ENCODE data around the gene HSD17B8. TPM values are rescaled to one million over a fixed set of nuclear protein-coding genes. Genes with fewer than 3 reads are reported as not detected.

The HSD17B8 gene
- polyA plus RNA-seq, 1 of the 3 experiments (the other 2 are of a cell fraction) = 37.5 TPM

GRCh38 chr6:33236852-33237251 lies 32.4 kb downstream of the HSD17B8 start:
- no peak for DNase-seq
- H3K9ac ChIP-seq = no peak overlapping the region
- no peaks in the 10 kb centered on the region for H3K79me2 ChIP-seq (ENCODE audit: insufficient read depth)
- H3K9me2 ChIP-seq = no peaks in the 10 kb centered on the region
- TF ChIP-seq TCF12 (IDR thresholded peaks at IDR 0.05) = no peak
- TF ChIP-seq FOSL2 (IDR thresholded peaks at IDR 0.05; ENCODE audit: borderline replicate concordance, low read depth) = no peak
- no peak for TF ChIP-seq CHD2 (IDR thresholded peaks at IDR 0.05; ENCODE audit: low read length, partially characterized antibody)
- no peak for TF ChIP-seq FOXJ3 (CRISPR knock-in tag; IDR thresholded peaks at IDR 0.05)
- no peak for TF ChIP-seq CTCF (IDR thresholded peaks at IDR 0.05)
- no peak for TF ChIP-seq USF1 (IDR thresholded peaks at IDR 0.05; ENCODE audit: borderline replicate concordance, low read depth)
- no peak overlapping the region for H3K27ac ChIP-seq (ENCODE audit: low read depth in 2 of 2, low read length in 1 of 2)
- H3K4me1 ChIP-seq (ENCODE audit: control insufficient read depth in 1 of 2, insufficient read depth in 2 of 2, low read depth in 1 of 2, low read length in 1 of 2) = no peaks in the 10 kb centered on the region; a peak in 1 of 4 replicates
- ChIA-PET CTCF (interaction anchor here (2.2 to 9.1 kb wide), 2 partner anchors 11 to 75 kb away, joined by 7 to 68 read pairs; no protein-coding TSS in a partner anchor), POLR2A (interaction anchor here (1.4 kb wide), 1 partner anchor 11 kb away, joined by 5 read pairs; no protein-coding TSS in a partner anchor)
- H3F3A ChIP-seq (replicated peaks; ENCODE audit: insufficient read depth) = no peaks in the 10 kb centered on the region
- 50% methylated on average over 6 of the region's 6 CpGs for WGBS (ENCODE audit: low lambda C conversion rate)
- H2AFZ ChIP-seq (ENCODE audit: low read depth) = no peak overlapping the region
- H3K27me3 ChIP-seq (ENCODE audit: insufficient read depth) = peaks cover 74% of the 10 kb centered on the region
- no peaks in the 10 kb centered on the region for H3K9me3 ChIP-seq
- no peaks in the 10 kb centered on the region for H3K36me3 ChIP-seq (replicated peaks in 1 of 2; ENCODE audit: control insufficient read depth in 1 of 2, insufficient read depth in 2 of 2, low read length in 1 of 2)
- no peaks in the 10 kb centered on the region for H4K20me1 ChIP-seq (ENCODE audit: insufficient read depth)
- H3K4me2 ChIP-seq = no peak overlapping the region
- no peak overlapping the region for H3K4me3 ChIP-seq (ENCODE audit: low read depth in 2 of 2, low read length in 1 of 2)

- H3K9me3 ChIP-seq = no peaks in the 10 kb centered on the region
- H3K9me2 ChIP-seq = no peaks in the 10 kb centered on the region
- H4K20me1 ChIP-seq (ENCODE audit: insufficient read depth) = no peaks in the 10 kb centered on the region
- H2AFZ ChIP-seq (ENCODE audit: low read depth) = no peak overlapping the region
- H3K4me3 ChIP-seq (ENCODE audit: low read depth in 2 of 2, low read length in 1 of 2) = no peak overlapping the region
- ChIA-PET POLR2A (no interaction called here), CTCF (interaction anchor here (0.6 to 9.1 kb wide), 4 partner anchors 11 to 90 kb away, joined by 3 to 68 read pairs (median 6); no protein-coding TSS in a partner anchor)
- TF ChIP-seq NRF1 (IDR thresholded peaks at IDR 0.05; ENCODE audit: low read depth, low read length) (no peak), REST (IDR thresholded peaks at IDR 0.05; ENCODE audit: low read depth, low read length) (no peak)
- H3K9ac ChIP-seq = no peak overlapping the region
- H3K36me3 ChIP-seq (replicated peaks in 1 of 2; ENCODE audit: control insufficient read depth in 1 of 2, insufficient read depth in 2 of 2, low read length in 1 of 2) = no peaks in the 10 kb centered on the region
- WGBS (ENCODE audit: low lambda C conversion rate) = 4% methylated on average over 2 of the region's 2 CpGs
- no peak for DNase-seq
- H3F3A ChIP-seq (replicated peaks; ENCODE audit: insufficient read depth) = no peaks in the 10 kb centered on the region
- no peak overlapping the region for H3K4me2 ChIP-seq
- H3K4me1 ChIP-seq (ENCODE audit: control insufficient read depth in 1 of 2, insufficient read depth in 2 of 2, low read depth in 1 of 2, low read length in 1 of 2) = no peaks in the 10 kb centered on the region; a peak in 1 of 4 replicates
- H3K27ac ChIP-seq (ENCODE audit: low read depth in 2 of 2, low read length in 1 of 2) = no peak overlapping the region
- H3K79me2 ChIP-seq (ENCODE audit: insufficient read depth) = no peaks in the 10 kb centered on the region
- peaks cover 72% of the 10 kb centered on the region for H3K27me3 ChIP-seq (ENCODE audit: insufficient read depth)
Observed at GRCh38 chr6:33237741-33238140, 33.3 kb downstream of the HSD17B8 start.

Measured in SK-N-SH (cell line).